Measurements from ENCODE around the gene DYNLL2.
"Not testable (repeated sequence)": the region's sequence is repeated elsewhere in the genome, so short reads cannot be mapped to it uniquely, and the experiment has no call there.

The DYNLL2 gene

GRCh38 chr17:58097384-58098088, 14.3 kb downstream of the DYNLL2 start:
- no peaks in the 10 kb centered on the region for H3K4me1 ChIP-seq (ENCODE audit: control insufficient read depth, insufficient read depth, low read length, poor library complexity, severe bottlenecking)
- H3K9me3 ChIP-seq (ENCODE audit: control insufficient read depth, low read length), result no peaks in the 10 kb centered on the region
- peaks cover 5% of the 10 kb centered on the region for H3K36me3 ChIP-seq (ENCODE audit: control insufficient read depth, insufficient read depth, low read length)
- no peak overlapping the region for H3K27ac ChIP-seq (ENCODE audit: insufficient read depth, low read length, poor library complexity, severe bottlenecking)
- no peaks in the 10 kb centered on the region for H3K27me3 ChIP-seq (replicated peaks; ENCODE audit: control insufficient read depth, insufficient read depth, low read length, poor library complexity, severe bottlenecking)
- no peak overlapping the region for H3K4me3 ChIP-seq (ENCODE audit: insufficient read depth, low read depth, low read length, poor library complexity, severe bottlenecking)
- DNase-seq, result no peak

- H3K27ac ChIP-seq (ENCODE audit: insufficient read depth, low read length, poor library complexity, severe bottlenecking), result no peak overlapping the region
- no peaks in the 10 kb centered on the region for H3K9me3 ChIP-seq (ENCODE audit: control insufficient read depth, low read length)
- H3K4me1 ChIP-seq (ENCODE audit: control insufficient read depth, insufficient read depth, low read length, poor library complexity, severe bottlenecking), result no peaks in the 10 kb centered on the region
- H3K27me3 ChIP-seq (replicated peaks; ENCODE audit: control insufficient read depth, insufficient read depth, low read length, poor library complexity, severe bottlenecking), result no peaks in the 10 kb centered on the region
- DNase-seq, result no peak
- no peak overlapping the region for H3K4me3 ChIP-seq (ENCODE audit: insufficient read depth, low read depth, low read length, poor library complexity, severe bottlenecking)
- no peaks in the 10 kb centered on the region for H3K36me3 ChIP-seq (ENCODE audit: control insufficient read depth, insufficient read depth, low read length)
Observed at GRCh38 chr17:58100506-58100905, 17.3 kb downstream of the DYNLL2 start.

- not testable (repeated sequence) for H3K9me3 ChIP-seq (ENCODE audit: control insufficient read depth, low read length); H3K4me3 ChIP-seq (ENCODE audit: insufficient read depth, low read depth, low read length, poor library complexity, severe bottlenecking); H3K36me3 ChIP-seq (ENCODE audit: control insufficient read depth, insufficient read depth, low read length); H3K27ac ChIP-seq (ENCODE audit: insufficient read depth, low read length, poor library complexity, severe bottlenecking); H3K4me1 ChIP-seq (ENCODE audit: control insufficient read depth, insufficient read depth, low read length, poor library complexity, severe bottlenecking); H3K27me3 ChIP-seq (replicated peaks; ENCODE audit: control insufficient read depth, insufficient read depth, low read length, poor library complexity, severe bottlenecking); DNase-seq
Observed at GRCh38 chr17:58101898-58102297, 18.7 kb downstream of the DYNLL2 start.

- Histone ChIP-seq H3K27me3 (replicated peaks; ENCODE audit: control insufficient read depth, insufficient read depth, low read length, poor library complexity, severe bottlenecking) (no peaks in the 10 kb centered on the region), H3K4me1 (ENCODE audit: control insufficient read depth, insufficient read depth, low read length, poor library complexity, severe bottlenecking) (no peaks in the 10 kb centered on the region)
- no peak for DNase-seq
Observed at GRCh38 chr17:58105093-58105492, 21.9 kb downstream of the DYNLL2 start.

GRCh38 chr17:58107306-58107705, 24.1 kb downstream of the DYNLL2 start:
- Histone ChIP-seq H3K36me3 (ENCODE audit: control insufficient read depth, insufficient read depth, low read length) (no peaks in the 10 kb centered on the region), H3K27ac (ENCODE audit: insufficient read depth, low read length, poor library complexity, severe bottlenecking) (no peak overlapping the region), H3K4me1 (ENCODE audit: control insufficient read depth, insufficient read depth, low read length, poor library complexity, severe bottlenecking) (no peaks in the 10 kb centered on the region), H3K4me3 (ENCODE audit: insufficient read depth, low read depth, low read length, poor library complexity, severe bottlenecking) (no peak overlapping the region), H3K9me3 (ENCODE audit: control insufficient read depth, low read length) (no peaks in the 10 kb centered on the region), H3K27me3 (replicated peaks; ENCODE audit: control insufficient read depth, insufficient read depth, low read length, poor library complexity, severe bottlenecking) (no peaks in the 10 kb centered on the region)
- no peak for DNase-seq

More at GRCh38 chr17:58105093-58105492, 21.9 kb downstream of the DYNLL2 start:
- H3K27ac ChIP-seq (ENCODE audit: insufficient read depth, low read length, poor library complexity, severe bottlenecking), result no peak overlapping the region
- no peaks in the 10 kb centered on the region for H3K9me3 ChIP-seq (ENCODE audit: control insufficient read depth, low read length)
- no peak overlapping the region for H3K4me3 ChIP-seq (ENCODE audit: insufficient read depth, low read depth, low read length, poor library complexity, severe bottlenecking)
- H3K36me3 ChIP-seq (ENCODE audit: control insufficient read depth, insufficient read depth, low read length), result no peaks in the 10 kb centered on the region

DNA sequence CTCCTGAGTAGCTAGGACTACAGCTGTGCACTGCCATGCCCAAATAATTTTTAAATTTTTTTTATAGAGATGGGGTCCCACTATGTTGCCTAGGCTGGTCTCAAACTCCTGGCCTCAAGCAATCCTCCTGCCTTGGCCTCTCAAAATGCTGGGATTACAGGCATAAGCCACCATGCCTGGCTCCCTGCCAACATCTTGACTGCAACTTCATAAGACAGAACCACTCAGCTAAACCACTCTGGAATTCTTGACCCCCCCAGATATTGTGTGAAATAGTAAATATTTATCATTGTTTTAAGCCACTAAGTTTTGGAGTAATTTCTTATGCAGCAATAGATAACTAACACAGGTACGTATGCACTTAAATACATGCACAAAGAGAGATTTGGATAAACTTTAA, 26.0 kb downstream of the DYNLL2 start:
- Histone ChIP-seq H3K4me3 (ENCODE audit: insufficient read depth, low read depth, low read length, poor library complexity, severe bottlenecking) (no peak overlapping the region), H3K27ac (ENCODE audit: insufficient read depth, low read length, poor library complexity, severe bottlenecking) (no peak overlapping the region), H3K9me3 (ENCODE audit: control insufficient read depth, low read length) (no peaks in the 10 kb centered on the region), H3K4me1 (ENCODE audit: control insufficient read depth, insufficient read depth, low read length, poor library complexity, severe bottlenecking) (no peaks in the 10 kb centered on the region), H3K36me3 (ENCODE audit: control insufficient read depth, insufficient read depth, low read length) (no peaks in the 10 kb centered on the region), H3K27me3 (replicated peaks; ENCODE audit: control insufficient read depth, insufficient read depth, low read length, poor library complexity, severe bottlenecking) (no peaks in the 10 kb centered on the region)
- DNase-seq, result no peak

- H3K36me3 ChIP-seq (ENCODE audit: control insufficient read depth, insufficient read depth, low read length), result no peaks in the 10 kb centered on the region
- no peak overlapping the region for H3K27ac ChIP-seq (ENCODE audit: insufficient read depth, low read length, poor library complexity, severe bottlenecking)
- no peaks in the 10 kb centered on the region for H3K27me3 ChIP-seq (replicated peaks; ENCODE audit: control insufficient read depth, insufficient read depth, low read length, poor library complexity, severe bottlenecking)
- no peak overlapping the region for H3K4me3 ChIP-seq (ENCODE audit: insufficient read depth, low read depth, low read length, poor library complexity, severe bottlenecking)
- DNase-seq, result no peak
- H3K9me3 ChIP-seq (ENCODE audit: control insufficient read depth, low read length), result no peaks in the 10 kb centered on the region
- no peaks in the 10 kb centered on the region for H3K4me1 ChIP-seq (ENCODE audit: control insufficient read depth, insufficient read depth, low read length, poor library complexity, severe bottlenecking)
Observed at GRCh38 chr17:58110012-58110411, 26.8 kb downstream of the DYNLL2 start.

DNA sequence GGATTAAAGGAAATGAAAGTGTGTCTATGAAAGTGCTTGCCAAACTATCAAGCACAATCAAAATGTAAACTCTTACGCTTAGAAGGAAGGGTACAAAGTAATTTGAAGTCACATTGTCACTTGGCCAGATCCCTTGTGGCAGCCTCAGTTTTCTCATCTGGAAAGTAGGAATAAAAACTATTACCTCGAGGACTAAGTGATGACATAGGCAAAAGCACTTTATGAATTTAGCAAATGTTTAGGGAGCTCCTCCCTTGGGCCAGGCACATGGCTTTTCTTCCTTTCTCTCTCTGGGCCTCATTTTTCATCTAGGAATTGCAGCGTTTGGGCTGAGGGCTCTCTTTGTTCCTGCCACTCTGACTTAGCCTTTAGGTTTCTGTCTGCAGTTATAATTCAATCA, 28.5 kb downstream of the DYNLL2 start:
- Histone ChIP-seq H3K9me3 (ENCODE audit: control insufficient read depth, low read length) (no peaks in the 10 kb centered on the region), H3K4me3 (ENCODE audit: insufficient read depth, low read depth, low read length, poor library complexity, severe bottlenecking) (no peak overlapping the region), H3K36me3 (ENCODE audit: control insufficient read depth, insufficient read depth, low read length) (no peaks in the 10 kb centered on the region), H3K27ac (ENCODE audit: insufficient read depth, low read length, poor library complexity, severe bottlenecking) (no peak overlapping the region), H3K27me3 (replicated peaks; ENCODE audit: control insufficient read depth, insufficient read depth, low read length, poor library complexity, severe bottlenecking) (no peaks in the 10 kb centered on the region), H3K4me1 (ENCODE audit: control insufficient read depth, insufficient read depth, low read length, poor library complexity, severe bottlenecking) (no peaks in the 10 kb centered on the region)
- no peak for DNase-seq

DNA sequence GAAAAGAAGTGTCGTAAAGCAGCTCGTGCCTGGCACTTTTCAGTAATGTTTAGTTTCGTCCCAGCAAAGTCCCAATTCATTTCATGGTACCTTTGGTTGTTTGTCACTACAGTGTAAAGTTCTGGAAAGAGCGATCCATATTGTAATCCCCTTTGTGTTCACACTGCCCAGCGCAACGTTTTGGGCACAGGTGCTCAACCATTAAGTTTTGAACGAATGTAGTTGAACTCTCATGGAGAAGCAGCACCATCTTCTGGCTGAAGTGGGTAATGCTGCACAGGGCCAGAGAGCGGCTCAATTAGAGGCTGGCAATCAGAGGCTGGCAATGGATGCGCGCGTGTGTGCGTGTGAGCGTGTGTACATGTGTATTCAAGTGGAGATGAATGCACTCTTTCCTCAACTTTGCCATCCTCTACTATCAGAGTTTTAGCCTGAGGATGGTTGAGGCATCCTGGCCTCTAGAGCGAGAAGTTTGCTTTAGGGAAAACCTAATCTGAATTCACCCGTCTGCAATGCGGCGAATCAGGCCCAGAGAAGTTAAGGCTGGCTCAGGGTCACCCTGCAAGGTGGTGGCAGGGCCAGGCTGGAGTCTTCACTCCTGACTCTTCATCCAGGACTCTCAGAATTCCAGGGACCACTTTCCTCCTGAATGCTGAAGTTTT, 29.9 kb downstream of the DYNLL2 start:
- Histone ChIP-seq H3K4me3 (ENCODE audit: insufficient read depth, low read depth, low read length, poor library complexity, severe bottlenecking) (no peak overlapping the region), H3K27me3 (replicated peaks; ENCODE audit: control insufficient read depth, insufficient read depth, low read length, poor library complexity, severe bottlenecking) (no peaks in the 10 kb centered on the region), H3K4me1 (ENCODE audit: control insufficient read depth, insufficient read depth, low read length, poor library complexity, severe bottlenecking) (no peaks in the 10 kb centered on the region), H3K27ac (ENCODE audit: insufficient read depth, low read length, poor library complexity, severe bottlenecking) (no peak overlapping the region), H3K9me3 (ENCODE audit: control insufficient read depth, low read length) (no peaks in the 10 kb centered on the region), H3K36me3 (ENCODE audit: control insufficient read depth, insufficient read depth, low read length) (no peaks in the 10 kb centered on the region)
- DNase-seq, result peak; percentile 61 to 71 (median 64)

DNA sequence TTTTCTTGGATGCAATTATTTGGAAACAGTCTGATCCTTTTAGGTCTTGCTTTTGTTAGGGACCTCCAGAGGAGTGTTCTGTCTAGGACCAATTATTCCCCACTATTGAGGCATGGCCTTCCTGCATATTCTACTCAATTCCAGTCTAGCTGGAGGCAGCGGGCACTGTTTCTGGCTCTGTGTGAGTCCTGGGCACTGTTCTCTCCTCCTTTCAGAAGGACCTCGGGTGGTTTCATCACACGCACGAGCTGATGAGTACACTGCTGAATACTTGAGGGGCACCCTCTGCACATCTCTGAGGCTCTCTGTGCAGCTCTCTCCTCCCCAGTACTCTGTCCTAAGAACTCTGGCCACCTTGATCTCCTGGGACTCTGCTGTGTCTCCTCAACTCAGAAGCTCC, 30.7 kb downstream of the DYNLL2 start:
- H3K4me3 ChIP-seq (ENCODE audit: insufficient read depth, low read depth, low read length, poor library complexity, severe bottlenecking), result no peak overlapping the region
- H3K9me3 ChIP-seq (ENCODE audit: control insufficient read depth, low read length), result no peaks in the 10 kb centered on the region
- H3K4me1 ChIP-seq (ENCODE audit: control insufficient read depth, insufficient read depth, low read length, poor library complexity, severe bottlenecking), result no peaks in the 10 kb centered on the region
- H3K36me3 ChIP-seq (ENCODE audit: control insufficient read depth, insufficient read depth, low read length), result no peaks in the 10 kb centered on the region
- no peaks in the 10 kb centered on the region for H3K27me3 ChIP-seq (replicated peaks; ENCODE audit: control insufficient read depth, insufficient read depth, low read length, poor library complexity, severe bottlenecking)
- DNase-seq, result no peak
- H3K27ac ChIP-seq (ENCODE audit: insufficient read depth, low read length, poor library complexity, severe bottlenecking), result no peak overlapping the region

Measured in effector memory CD4-positive, alpha-beta T cell (primary cell).